H1 (cell line): ENCODE results near the gene COL6A2. TPM values are rescaled to one million over a fixed set of nuclear protein-coding genes. Genes with fewer than 3 reads are reported as not detected.

Source experiments
- TCF12 ChIP-seq: IDR thresholded peaks from 2 replicates; pipeline ENCODE4 v1.6.1; 2011; ENCODE audit warnings: low read depth, mild to moderate bottlenecking, low read length
- polyA plus RNA-seq, 7 experiments: library from polyadenylated mRNA; depleted of rRNA in 3 of 7; stranded (reverse) in 5 of 7; unstranded in 2 of 7; fragments of >200 nt in 5 of 7; fragments of 200-250 nt in 2 of 7; gene quantifications; 1 replicate in 5 of 7; 2 replicates in 1 of 7; 4 replicates in 1 of 7; pipeline versions ENCODE4 v1.2.1 to v1.2.3, GENCODE V29; 2011 to 2013; ENCODE audit warnings: missing spikeins in 2 of 7, mixed read lengths in 2 of 7
- total RNA-seq: library from RNA; stranded (reverse); fragmentation: NEBNext Ultra II Directional; extraction: Animal tissue kit (Norgen Biotek cat#: 25700); gene quantifications from 2 replicates; pipeline ENCODE4 v1.2.1, GENCODE V29; 2021

The COL6A2 gene
- total and polyA plus RNA-seq, 2 of the 8 experiments (the other 6 are each of a cell fraction or from before 2014, with no cell fraction given) = 60.1 to 62.7 TPM

DNA sequence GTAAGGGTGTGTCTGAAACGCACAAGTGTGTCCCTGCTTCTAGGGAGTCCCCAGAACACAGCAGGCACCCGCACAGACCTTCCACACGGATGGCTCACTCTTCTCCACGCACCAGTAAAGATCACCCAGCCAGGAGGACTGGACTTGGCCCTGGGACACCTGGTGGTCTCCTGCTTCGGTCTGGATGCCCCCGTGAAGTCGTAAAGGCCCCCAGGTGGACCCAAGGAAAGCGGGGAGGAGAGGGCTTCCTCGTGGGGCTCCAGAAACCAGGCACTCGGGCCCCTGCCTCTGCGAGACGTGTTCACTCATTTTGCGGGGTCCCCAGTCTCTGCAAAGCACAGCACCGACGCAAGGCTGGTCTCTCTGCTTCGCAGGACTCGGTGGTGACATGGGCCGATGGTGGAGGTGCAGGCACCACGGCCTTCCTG lies 20.2 kb upstream of the COL6A2 start (continued):
- TF ChIP-seq TCF12 = no peak
